ENCODE data around the gene ADPRH. TPM values are rescaled to one million over a fixed set of nuclear protein-coding genes. Genes with fewer than 3 reads are reported as not detected.

Gene ADPRH
- total and polyA plus RNA-seq, 10 of the 15 experiments (the other 5 are each of a cell fraction or from before 2014, with no cell fraction given): 2.3 to 32.6 (median 19.0) TPM

DNA sequence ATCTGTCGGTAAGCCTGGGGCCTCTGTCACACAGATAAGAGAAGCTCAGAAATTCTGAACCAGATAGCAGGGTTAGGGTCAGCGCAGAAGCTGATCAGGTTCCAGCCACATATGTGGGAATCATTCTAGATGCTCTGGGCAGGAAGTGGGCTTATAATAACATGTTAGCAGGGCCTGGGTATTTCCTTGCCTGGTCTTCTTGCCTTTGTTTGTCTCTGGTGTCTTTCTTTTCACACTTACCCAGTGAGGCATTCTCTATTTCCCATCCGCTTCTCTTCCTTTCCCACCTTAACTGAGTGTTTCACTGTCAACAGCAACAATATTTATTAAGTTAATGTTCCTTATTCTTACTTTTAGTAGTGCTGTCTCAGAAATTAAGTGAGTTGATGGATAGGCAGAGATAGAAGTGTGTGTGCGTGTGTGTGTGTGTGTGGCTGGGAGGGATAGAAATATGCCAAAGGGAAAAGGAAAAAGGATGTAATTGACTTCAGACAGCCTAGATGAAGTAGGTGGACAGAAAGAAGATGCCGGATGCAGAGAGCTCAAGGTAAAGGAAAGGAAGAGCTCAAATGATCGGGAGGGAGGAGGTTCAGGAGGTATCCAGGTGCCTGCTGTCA is 20.4 kb downstream of the ADPRH start (continued):
- peak; percentile 94 for TF ChIP-seq MLLT1 (IDR thresholded peaks at IDR 0.05)
- TF ChIP-seq, protein P1, sequence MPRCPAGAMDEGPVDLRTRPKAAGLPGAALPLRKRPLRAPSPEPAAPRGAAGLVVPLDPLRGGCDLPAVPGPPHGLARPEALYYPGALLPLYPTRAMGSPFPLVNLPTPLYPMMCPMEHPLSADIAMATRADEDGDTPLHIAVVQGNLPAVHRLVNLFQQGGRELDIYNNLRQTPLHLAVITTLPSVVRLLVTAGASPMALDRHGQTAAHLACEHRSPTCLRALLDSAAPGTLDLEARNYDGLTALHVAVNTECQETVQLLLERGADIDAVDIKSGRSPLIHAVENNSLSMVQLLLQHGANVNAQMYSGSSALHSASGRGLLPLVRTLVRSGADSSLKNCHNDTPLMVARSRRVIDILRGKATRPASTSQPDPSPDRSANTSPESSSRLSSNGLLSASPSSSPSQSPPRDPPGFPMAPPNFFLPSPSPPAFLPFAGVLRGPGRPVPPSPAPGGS (IDR thresholded peaks at IDR 0.05; ENCODE audit: borderline replicate concordance, insufficient read depth, low read depth, low read length, poor library complexity, severe bottlenecking): peak; percentile 81
- TF ChIP-seq POU2F2 (IDR thresholded peaks at IDR 0.05; ENCODE audit: borderline replicate concordance, low read depth, low read length): no peak
- TF ChIP-seq CBX3 (IDR thresholded peaks at IDR 0.05; ENCODE audit: borderline replicate concordance, low read depth): no peak
- TF ChIP-seq CHD1 (IDR thresholded peaks at IDR 0.05; ENCODE audit: low read depth, low read length): peak; percentile 82; the same call in 1 of the 2 replicates
- no peak for TF ChIP-seq CREB1 (IDR thresholded peaks at IDR 0.05; ENCODE audit: low read depth)
- TF ChIP-seq WRNIP1 (IDR thresholded peaks at IDR 0.05; ENCODE audit: borderline replicate concordance, low read depth, low read length): 0 out of 2 replicates have a peak, but pooled peaks have one; percentile 42
- peak; percentile 55 for TF ChIP-seq NFIC (IDR thresholded peaks at IDR 0.05; ENCODE audit: low read depth, low read length)
- peak; percentile 43; the same call in 1 of the 2 replicates for TF ChIP-seq NBN (IDR thresholded peaks at IDR 0.05)
- TF ChIP-seq, protein P2, sequence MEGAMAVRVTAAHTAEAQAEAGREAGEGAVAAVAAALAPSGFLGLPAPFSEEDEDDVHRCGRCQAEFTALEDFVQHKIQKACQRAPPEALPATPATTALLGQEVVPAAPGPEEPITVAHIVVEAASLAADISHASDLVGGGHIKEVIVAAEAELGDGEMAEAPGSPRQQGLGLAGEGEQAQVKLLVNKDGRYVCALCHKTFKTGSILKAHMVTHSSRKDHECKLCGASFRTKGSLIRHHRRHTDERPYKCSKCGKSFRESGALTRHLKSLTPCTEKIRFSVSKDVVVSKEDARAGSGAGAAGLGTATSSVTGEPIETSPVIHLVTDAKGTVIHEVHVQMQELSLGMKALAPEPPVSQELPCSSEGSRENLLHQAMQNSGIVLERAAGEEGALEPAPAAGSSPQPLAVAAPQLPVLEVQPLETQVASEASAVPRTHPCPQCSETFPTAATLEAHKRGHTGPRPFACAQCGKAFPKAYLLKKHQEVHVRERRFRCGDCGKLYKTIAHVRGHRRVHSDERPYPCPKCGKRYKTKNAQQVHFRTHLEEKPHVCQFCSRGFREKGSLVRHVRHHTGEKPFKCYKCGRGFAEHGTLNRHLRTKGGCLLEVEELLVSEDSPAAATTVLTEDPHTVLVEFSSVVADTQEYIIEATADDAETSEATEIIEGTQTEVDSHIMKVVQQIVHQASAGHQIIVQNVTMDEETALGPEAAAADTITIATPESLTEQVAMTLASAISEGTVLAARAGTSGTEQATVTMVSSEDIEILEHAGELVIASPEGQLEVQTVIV (IDR thresholded peaks at IDR 0.05; ENCODE audit: borderline replicate concordance, partially characterized antibody): no peak
- TF ChIP-seq BMI1 (IDR thresholded peaks at IDR 0.05; ENCODE audit: borderline replicate concordance): peak; percentile 27; the same call in 1 of the 2 replicates
- TF ChIP-seq MTA2 (IDR thresholded peaks at IDR 0.05; ENCODE audit: low read depth): no peak
- peak; percentile 3; the same call in 1 of the 2 replicates for TF ChIP-seq BACH1 (IDR thresholded peaks at IDR 0.05; ENCODE audit: borderline replicate concordance)
- TF ChIP-seq ZNF687 (IDR thresholded peaks at IDR 0.05): peak; percentile 66; the same call in 1 of the 2 replicates
- peak; percentile 42; the same call in 1 of the 2 replicates for TF ChIP-seq SPI1 (IDR thresholded peaks at IDR 0.05; ENCODE audit: borderline replicate concordance, insufficient read depth, low read depth, low read length)
- TF ChIP-seq NFYA (IDR thresholded peaks at IDR 0.05; ENCODE audit: borderline replicate concordance, low read depth, low read length): no peak
- TF ChIP-seq PAX8 (IDR thresholded peaks at IDR 0.05): no peak
- peak; percentile 54 for TF ChIP-seq RUNX3 (IDR thresholded peaks at IDR 0.05; ENCODE audit: low read length)
- TF ChIP-seq NFYB (IDR thresholded peaks at IDR 0.05; ENCODE audit: insufficient read depth, low read depth, low read length): no peak
- no peak for TF ChIP-seq MYB (IDR thresholded peaks at IDR 0.05; ENCODE audit: borderline replicate concordance, low read depth, low read length)
- peak in 1 of 2 experiments; percentile 33; a peak in 2 of 4 replicates for TF ChIP-seq IKZF2 (IDR thresholded peaks at IDR 0.05)
